Pancreas (tissue), 10 donors: Measurements from ENCODE around the gene PTPRK. TPM values are rescaled to one million over a fixed set of nuclear protein-coding genes. Genes with fewer than 3 reads are reported as not detected.

Experiments
- ATAC-seq, 4 donors: fragments of 200-7000 bp; cut with Tn5 transposase; one replicate each; pipeline versions ENCODE4 v1.8.0 to v1.9.1; 2020; ENCODE audit warnings: mild to moderate bottlenecking in 4 of 4, moderate library complexity in 4 of 4
- DNase-seq, 6 donors: peaks; one replicate each; pipeline ENCODE4 v3.0.0-alpha.2; 2020
- FAIRE-seq: peaks from 2 replicates; lab custom pipeline; 2012; peaks lifted over from hg19 to GRCh38; lab: Jason Lieb, UNC
- H3K27ac ChIP-seq, 4 donors: fragments of 200-600 bp; sonication (generic); 1 replicate in 3 of 4; 2 replicates in 1 of 4; pipeline versions ENCODE4 v1.5.0 to v1.8.0; 2020
- H3K27me3 ChIP-seq, 4 donors: fragments of 200-600 bp; one replicate each; pipeline ENCODE4 v1.8.0; 2021
- H3K36me3 ChIP-seq, 3 donors: fragments of 200-600 bp; sonication (generic) in 1 of 3; one replicate each; pipeline versions ENCODE4 v1.5.0 to v1.8.0; 2020 to 2021
- H3K4me1 ChIP-seq, 3 donors: fragments of 200-600 bp; one replicate each; pipeline ENCODE4 v1.8.0; 2021
- H3K4me3 ChIP-seq, 4 donors: fragments of 200-600 bp; sonication (generic) in 2 of 4; one replicate each; pipeline versions ENCODE4 v1.5.0 to v1.8.0; 2020 to 2021
- H3K9me3 ChIP-seq, 4 donors: fragments of 200-600 bp; one replicate each; pipeline ENCODE4 v1.8.0; 2021
- CTCF ChIP-seq, 4 donors: fragments of 200-600 bp; sonication (generic) in 3 of 4; IDR thresholded peaks; one replicate each; pipeline versions ENCODE4 v1.5.0 to v1.8.0; 2021; ENCODE audit warnings: antibody characterized with exemption in 4 of 4
- WGBS, 2 donors: extraction: QIAGEN DNeasy Blood & Tissue Kit; methylation state at CpG; one replicate each; pipeline ENCODE4 v1.1.7; 2013; 5-methylcytosine and 5-hydroxymethylcytosine counted together
- intact Hi-C, 3 donors: fragments of 100-400 bp; cut with DNase I; formaldehyde crosslinking; loops; one replicate each; pipeline versions ENCODE4 v1.11.1 to v1.14.2; 2022
- polyA plus RNA-seq, 2 donors: library from polyadenylated mRNA; stranded (reverse); fragments of 200-250 nt; gene quantifications; one replicate each; pipeline ENCODE4 v1.2.3, GENCODE V29; 2013
- total RNA-seq, 6 donors: library from RNA; stranded (reverse); fragmentation: NEBNext Ultra II Directional in 4 of 6; extraction: Animal tissue kit (Norgen Biotek cat#: 25700) in 4 of 6; gene quantifications; one replicate each; pipeline versions ENCODE4 v1.2.1 to v1.2.4, GENCODE V29; 2021 to 2023
- donor health status: healthy with polysubstance abuse.
- donor health status: DM: no; HTN: no; CAD: no; lungs with moderate emphysema.
- donor health status: DM: no; HTN: no; CAD: no.
- donor health status: control.
- donor health status: control.
- donor health status: Bipolar disorder and iron deficiency.
- donor health status: DM: yes; HTN: yes; CAD: no.
- donor health status: DM: no; HTN: no; CAD: no.
- donor health status: DM: no; HTN: no; CAD: no.
- donor health status: DM: yes; HTN: yes; CAD: no.

The PTPRK gene
- total and polyA plus RNA-seq, 8 donors: 10.5 to 72.7 (median 51.7) TPM

- H3K9me3 ChIP-seq: no peaks in the 10 kb centered on the region
- FAIRE-seq (no peak), ATAC-seq (no peak), DNase-seq (no peak)
- H3K4me3 ChIP-seq: no peak overlapping the region
- TF ChIP-seq CTCF (IDR thresholded peaks at IDR 0.05): no peak
- no peaks in the 10 kb centered on the region for H3K36me3 ChIP-seq
- no peaks in the 10 kb centered on the region for H3K4me1 ChIP-seq
- WGBS, 2 donors: 82 to 83% methylated on average over 2 of the region's 2 CpGs
- no peak overlapping the region for H3K27ac ChIP-seq
- intact Hi-C loops: no loop called here
- no peaks in the 10 kb centered on the region for H3K27me3 ChIP-seq
These were observed 11.7 kb upstream of the PTPRK start for GRCh38 chr6:128532136-128532535.

- 94 to 96% methylated on average over 2 of the region's 2 CpGs for WGBS, 2 donors
- FAIRE-seq (no peak), ATAC-seq (no peak), DNase-seq (no peak)
- Histone ChIP-seq H3K9me3 (no peaks in the 10 kb centered on the region), H3K27me3 (no peaks in the 10 kb centered on the region), H3K36me3 (no peaks in the 10 kb centered on the region), H3K4me1 (no peaks in the 10 kb centered on the region), H3K4me3 (no peak overlapping the region), H3K27ac (no peak overlapping the region)
- intact Hi-C loops: no loop called here
- TF ChIP-seq CTCF (IDR thresholded peaks at IDR 0.05): no peak
These were observed 11.3 kb upstream of the PTPRK start for GRCh38 chr6:128531696-128532095.

- DNase-seq (no peak), ATAC-seq (no peak), FAIRE-seq (no peak)
- Histone ChIP-seq H3K36me3 (no peaks in the 10 kb centered on the region), H3K27ac (no peak overlapping the region), H3K27me3 (no peaks in the 10 kb centered on the region), H3K4me3 (no peak overlapping the region), H3K4me1 (peaks cover 0 to 4% (median 0%) of the 10 kb centered on the region in 3 donors), H3K9me3 (no peaks in the 10 kb centered on the region)
- intact Hi-C loops: no loop called here
- no peak for TF ChIP-seq CTCF (IDR thresholded peaks at IDR 0.05)
These were observed 7.8 kb upstream of the PTPRK start for GRCh38 chr6:128528241-128528640.

- Histone ChIP-seq H3K4me3 (no peak overlapping the region), H3K4me1 (peaks cover 0 to 4% (median 0%) of the 10 kb centered on the region in 3 donors), H3K9me3 (no peaks in the 10 kb centered on the region), H3K27me3 (no peaks in the 10 kb centered on the region), H3K36me3 (no peaks in the 10 kb centered on the region), H3K27ac (no peak overlapping the region)
- no peak for TF ChIP-seq CTCF (IDR thresholded peaks at IDR 0.05)
- DNase-seq: no peak
- FAIRE-seq: no peak
- intact Hi-C loops: no loop called here
- WGBS, 2 donors: 68 to 79% methylated on average over 1 of the region's 1 CpG
- no peak for ATAC-seq
These were observed 7.0 kb upstream of the PTPRK start for GRCh38 chr6:128527375-128527774.

GRCh38 chr6:128526152-128526914 lies 5.9 kb upstream of the PTPRK start:
- H3K27ac ChIP-seq: no peak overlapping the region
- TF ChIP-seq CTCF (IDR thresholded peaks at IDR 0.05): no peak
- no peak overlapping the region for H3K4me3 ChIP-seq
- ATAC-seq (no peak), DNase-seq (no peak), FAIRE-seq (no peak)
- no peaks in the 10 kb centered on the region for H3K36me3 ChIP-seq
- intact Hi-C loops: no loop called here
- no peaks in the 10 kb centered on the region for H3K9me3 ChIP-seq
- H3K4me1 ChIP-seq: peaks cover 0 to 4% (median 0%) of the 10 kb centered on the region in 3 donors
- no peaks in the 10 kb centered on the region for H3K27me3 ChIP-seq
- WGBS, 2 donors: 96 to 97% methylated on average over 5 of the region's 5 CpGs
